ENCODE measurements around the gene PDGFC.

PDGFC gene, protein sequence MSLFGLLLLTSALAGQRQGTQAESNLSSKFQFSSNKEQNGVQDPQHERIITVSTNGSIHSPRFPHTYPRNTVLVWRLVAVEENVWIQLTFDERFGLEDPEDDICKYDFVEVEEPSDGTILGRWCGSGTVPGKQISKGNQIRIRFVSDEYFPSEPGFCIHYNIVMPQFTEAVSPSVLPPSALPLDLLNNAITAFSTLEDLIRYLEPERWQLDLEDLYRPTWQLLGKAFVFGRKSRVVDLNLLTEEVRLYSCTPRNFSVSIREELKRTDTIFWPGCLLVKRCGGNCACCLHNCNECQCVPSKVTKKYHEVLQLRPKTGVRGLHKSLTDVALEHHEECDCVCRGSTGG

DNA sequence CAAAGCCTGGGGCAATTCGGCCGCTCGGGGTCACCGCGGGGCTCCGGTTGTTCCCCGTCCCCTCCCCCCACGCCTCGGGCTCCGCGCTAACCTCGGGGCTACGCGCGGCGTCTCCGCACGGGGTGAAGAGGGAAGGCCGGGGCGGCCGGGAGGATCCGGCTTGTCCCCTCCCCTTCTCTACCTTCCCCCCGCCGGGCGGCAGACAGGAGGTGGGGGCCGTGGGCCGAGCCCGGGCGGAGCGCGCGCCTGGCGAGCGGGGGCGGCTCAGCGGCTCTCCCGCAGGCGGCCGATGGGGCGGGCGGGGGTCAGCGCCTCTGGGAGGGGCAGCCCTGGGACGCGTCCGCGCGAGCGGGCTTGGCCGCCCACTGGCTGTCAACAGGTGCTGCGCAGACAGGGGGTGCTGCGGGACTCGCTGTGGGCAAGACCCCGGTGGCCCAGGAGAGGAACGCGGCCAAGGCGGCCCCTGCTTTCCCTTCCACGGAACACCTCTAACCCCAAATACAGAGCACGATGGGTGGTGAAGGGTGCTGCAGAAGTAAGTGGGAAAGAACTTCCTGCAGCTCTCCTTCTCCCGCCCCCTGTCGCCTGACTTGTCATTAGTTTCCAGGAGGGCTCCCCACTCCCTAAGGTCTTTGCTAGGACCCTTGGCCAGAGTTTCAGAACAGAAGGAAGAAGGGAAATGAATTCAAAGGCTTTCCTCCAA, at the start of gene PDGFC:
Gene PDGFC, minus strand, starts transcription at position 124 of the 703 bp plus-strand sequence. CDS start 896 bp downstream, outside the sequence.
- no peaks in the 10 kb centered on the region for H3K27me3 ChIP-seq (ENCODE audit: control insufficient read depth in 5 of 5, insufficient read depth in 4 of 5, low read length in 5 of 5)
- H3K4me3 ChIP-seq (ENCODE audit: low read depth in 1 of 5, low read length in 5 of 5), result peak within 1 kb of the TSS; percentile 79 to 97 (median 92)
- H3K9ac ChIP-seq (ENCODE audit: low read length in 5 of 5), result peak within 1 kb of the TSS; percentile 82 to 92 (median 87)
- H3K9me3 ChIP-seq (ENCODE audit: control insufficient read depth in 5 of 5, low read length in 5 of 5), result no peaks in the 10 kb centered on the region
- peaks cover 6 to 43% (median 39%) of the 10 kb centered on the region in 5 donors for H3K4me1 ChIP-seq (ENCODE audit: control insufficient read depth in 5 of 5, insufficient read depth in 5 of 5, low read length in 5 of 5)
- H3K27ac ChIP-seq (ENCODE audit: low read depth, low read length), result peak within 1 kb of the TSS; percentile 91
- H3K36me3 ChIP-seq (ENCODE audit: control insufficient read depth in 5 of 5, insufficient read depth in 5 of 5, low read length in 5 of 5), result no peaks in the 10 kb centered on the region

DNA sequence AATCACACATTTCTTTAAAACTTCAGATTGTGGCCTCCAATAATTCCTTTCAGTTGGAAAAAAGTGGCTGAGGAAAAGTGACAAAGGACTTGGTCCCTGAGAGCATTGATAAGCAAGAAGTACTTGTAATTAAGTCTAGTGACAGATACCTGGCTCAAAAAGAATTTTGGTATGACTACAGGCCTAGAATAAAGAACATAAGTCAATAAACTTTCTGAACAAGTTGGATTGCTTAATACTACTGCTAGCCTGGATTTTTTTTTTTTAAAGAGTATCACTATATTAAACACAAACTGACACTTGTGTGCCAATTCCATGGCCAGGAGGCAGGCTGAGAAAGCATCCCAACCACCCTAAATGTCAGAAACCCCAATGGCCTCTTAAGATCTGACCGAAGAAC, 49.3 kb upstream of the PDGFC start:
- Histone ChIP-seq H3K4me3 (ENCODE audit: low read depth in 1 of 5, low read length in 5 of 5) (no peak overlapping the region), H3K27me3 (ENCODE audit: control insufficient read depth in 5 of 5, insufficient read depth in 4 of 5, low read length in 5 of 5) (no peaks in the 10 kb centered on the region), H3K4me1 (ENCODE audit: control insufficient read depth in 5 of 5, insufficient read depth in 5 of 5, low read length in 5 of 5) (no peaks in the 10 kb centered on the region), H3K27ac (ENCODE audit: low read depth, low read length) (no peak overlapping the region), H3K9ac (ENCODE audit: low read length in 5 of 5) (no peak overlapping the region), H3K9me3 (ENCODE audit: control insufficient read depth in 5 of 5, low read length in 5 of 5) (no peaks in the 10 kb centered on the region), H3K36me3 (ENCODE audit: control insufficient read depth in 5 of 5, insufficient read depth in 5 of 5, low read length in 5 of 5) (no peaks in the 10 kb centered on the region)

DNA sequence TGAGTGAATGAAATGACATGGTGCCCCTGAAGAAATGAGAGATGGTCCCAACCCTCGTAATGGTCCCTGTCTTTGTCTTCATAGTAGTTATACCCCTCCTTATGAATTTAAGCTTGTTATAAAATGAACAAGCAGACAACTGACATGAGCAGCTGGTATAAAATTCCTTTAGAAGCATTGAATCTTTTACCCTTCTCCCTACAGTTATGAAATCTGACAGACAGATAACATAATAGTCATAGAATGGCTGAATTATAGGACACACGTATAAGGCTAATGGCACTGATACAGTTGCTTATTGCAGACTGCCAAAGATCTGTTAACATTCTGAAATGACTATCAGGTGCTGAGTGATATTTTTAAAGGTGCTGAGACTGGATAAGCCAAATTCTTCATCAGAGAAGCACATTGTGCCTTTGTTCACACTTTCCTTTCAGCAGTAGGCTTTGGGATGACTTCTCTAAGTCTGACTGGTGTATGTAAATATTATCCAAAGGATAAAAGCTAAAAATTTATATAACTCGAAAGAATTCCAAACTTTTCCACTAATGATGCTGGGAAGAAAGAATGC, 47.4 kb upstream of the PDGFC start:
- no peaks in the 10 kb centered on the region for H3K27me3 ChIP-seq (ENCODE audit: control insufficient read depth in 5 of 5, insufficient read depth in 4 of 5, low read length in 5 of 5)
- no peaks in the 10 kb centered on the region for H3K9me3 ChIP-seq (ENCODE audit: control insufficient read depth in 5 of 5, low read length in 5 of 5)
- no peak overlapping the region for H3K27ac ChIP-seq (ENCODE audit: low read depth, low read length)
- no peaks in the 10 kb centered on the region for H3K36me3 ChIP-seq (ENCODE audit: control insufficient read depth in 5 of 5, insufficient read depth in 5 of 5, low read length in 5 of 5)
- H3K9ac ChIP-seq (ENCODE audit: low read length in 5 of 5), result no peak overlapping the region
- H3K4me1 ChIP-seq (ENCODE audit: control insufficient read depth in 5 of 5, insufficient read depth in 5 of 5, low read length in 5 of 5), result peaks cover 0 to 3% (median 0%) of the 10 kb centered on the region in 5 donors
- H3K4me3 ChIP-seq (ENCODE audit: low read depth in 1 of 5, low read length in 5 of 5), result no peak overlapping the region

DNA sequence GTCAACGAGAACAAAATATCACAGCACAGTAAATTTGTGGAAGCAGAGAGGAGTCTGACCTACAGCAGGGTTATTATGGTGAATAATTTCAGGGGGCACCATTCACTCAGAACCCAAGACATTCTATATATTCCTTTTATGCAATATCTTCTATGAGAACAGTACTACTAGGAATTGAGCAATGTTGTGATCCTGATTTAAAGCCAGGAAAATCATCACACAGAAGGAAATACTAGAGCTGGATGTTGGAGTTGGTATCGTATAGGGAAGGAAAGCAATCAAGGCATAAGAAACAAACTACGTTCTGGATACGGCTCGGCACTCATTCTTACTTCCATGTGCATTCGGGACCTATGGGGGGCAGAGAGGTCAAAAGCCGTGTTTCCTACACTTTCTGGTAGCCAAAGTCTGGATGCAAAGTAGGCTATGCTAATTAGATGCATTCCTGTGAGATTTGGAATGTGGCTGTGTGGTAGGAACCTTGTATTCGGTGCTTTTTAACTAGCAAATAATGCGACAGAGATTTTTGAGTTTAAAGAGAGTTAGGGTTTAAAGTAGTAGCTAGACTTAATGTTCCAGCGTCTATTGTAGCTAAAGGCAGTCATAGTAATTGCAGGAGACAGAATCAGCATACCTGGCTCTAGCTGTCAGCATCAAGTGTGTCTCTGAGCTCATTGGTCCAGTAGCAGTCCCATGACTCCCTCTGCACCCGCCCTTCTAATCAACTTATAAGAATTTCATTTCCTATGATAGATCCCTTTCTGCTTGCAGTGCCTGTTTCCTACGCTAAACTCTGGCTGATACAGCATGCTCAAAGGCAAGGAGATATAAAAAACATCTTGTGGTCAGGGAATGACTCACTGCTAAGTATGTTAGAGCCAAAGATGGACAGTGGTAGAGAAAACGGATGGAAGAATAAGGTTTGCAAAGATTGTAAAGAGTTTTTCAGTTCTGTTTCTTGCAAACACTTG, 43.3 kb upstream of the PDGFC start:
- Histone ChIP-seq H3K9me3 (ENCODE audit: control insufficient read depth in 5 of 5, low read length in 5 of 5) (no peaks in the 10 kb centered on the region), H3K4me1 (ENCODE audit: control insufficient read depth in 5 of 5, insufficient read depth in 5 of 5, low read length in 5 of 5) (peaks cover 0 to 3% (median 0%) of the 10 kb centered on the region in 5 donors), H3K36me3 (ENCODE audit: control insufficient read depth in 5 of 5, insufficient read depth in 5 of 5, low read length in 5 of 5) (no peaks in the 10 kb centered on the region), H3K27me3 (ENCODE audit: control insufficient read depth in 5 of 5, insufficient read depth in 4 of 5, low read length in 5 of 5) (no peaks in the 10 kb centered on the region), H3K9ac (ENCODE audit: low read length in 5 of 5) (no peak overlapping the region), H3K27ac (ENCODE audit: low read depth, low read length) (no peak overlapping the region), H3K4me3 (ENCODE audit: low read depth in 1 of 5, low read length in 5 of 5) (no peak overlapping the region)

DNA sequence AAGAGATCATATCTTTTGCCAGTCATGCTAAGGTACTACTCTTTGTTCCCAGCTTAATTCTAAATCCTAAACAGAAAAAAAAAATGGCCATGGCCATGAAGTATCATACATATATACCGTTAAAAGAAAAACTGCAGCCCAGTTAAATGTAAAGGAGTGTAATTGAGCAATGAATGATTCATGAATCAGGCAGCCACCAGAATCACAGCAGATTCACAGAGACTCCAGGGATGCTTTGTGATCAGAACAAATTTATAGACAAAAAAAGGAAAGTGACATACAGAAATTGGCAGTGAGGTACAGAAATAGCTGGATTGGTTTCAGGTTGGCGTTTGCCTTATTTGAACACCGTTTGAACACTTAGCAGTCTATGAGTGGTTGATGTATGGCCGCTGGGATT, 42.1 kb upstream of the PDGFC start:
- H3K4me3 ChIP-seq (ENCODE audit: low read depth in 1 of 5, low read length in 5 of 5), result no peak overlapping the region
- H3K27ac ChIP-seq (ENCODE audit: low read depth, low read length), result no peak overlapping the region
- H3K27me3 ChIP-seq (ENCODE audit: control insufficient read depth in 5 of 5, insufficient read depth in 4 of 5, low read length in 5 of 5), result no peaks in the 10 kb centered on the region
- no peaks in the 10 kb centered on the region for H3K9me3 ChIP-seq (ENCODE audit: control insufficient read depth in 5 of 5, low read length in 5 of 5)
- peaks cover 0 to 3% (median 0%) of the 10 kb centered on the region in 5 donors for H3K4me1 ChIP-seq (ENCODE audit: control insufficient read depth in 5 of 5, insufficient read depth in 5 of 5, low read length in 5 of 5)
- no peak overlapping the region for H3K9ac ChIP-seq (ENCODE audit: low read length in 5 of 5)
- no peaks in the 10 kb centered on the region for H3K36me3 ChIP-seq (ENCODE audit: control insufficient read depth in 5 of 5, insufficient read depth in 5 of 5, low read length in 5 of 5)

DNA sequence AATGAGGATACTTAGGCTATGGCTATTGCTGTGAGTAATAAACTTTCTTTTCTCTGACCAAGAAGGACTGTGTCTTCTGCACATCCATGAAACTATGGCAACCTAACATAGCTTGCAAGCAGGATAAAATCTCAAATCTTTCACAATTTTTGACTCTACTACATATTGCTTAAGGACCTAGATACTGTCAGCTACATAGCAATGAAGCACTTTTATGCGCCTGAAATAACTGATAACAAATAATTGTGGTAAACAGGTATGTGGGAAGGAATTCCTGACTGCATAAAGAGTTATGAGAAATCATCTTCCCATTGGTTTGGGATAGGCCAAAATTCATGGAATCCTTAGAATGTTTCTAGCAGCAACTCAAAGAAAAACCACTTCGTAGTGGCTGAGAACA, 41.2 kb upstream of the PDGFC start:
- Histone ChIP-seq H3K36me3 (ENCODE audit: control insufficient read depth in 5 of 5, insufficient read depth in 5 of 5, low read length in 5 of 5) (no peaks in the 10 kb centered on the region), H3K9ac (ENCODE audit: low read length in 5 of 5) (no peak overlapping the region), H3K27me3 (ENCODE audit: control insufficient read depth in 5 of 5, insufficient read depth in 4 of 5, low read length in 5 of 5) (no peaks in the 10 kb centered on the region), H3K27ac (ENCODE audit: low read depth, low read length) (no peak overlapping the region), H3K4me1 (ENCODE audit: control insufficient read depth in 5 of 5, insufficient read depth in 5 of 5, low read length in 5 of 5) (peaks cover 0 to 3% (median 0%) of the 10 kb centered on the region in 5 donors), H3K9me3 (ENCODE audit: control insufficient read depth in 5 of 5, low read length in 5 of 5) (no peaks in the 10 kb centered on the region), H3K4me3 (ENCODE audit: low read depth in 1 of 5, low read length in 5 of 5) (no peak overlapping the region)

DNA sequence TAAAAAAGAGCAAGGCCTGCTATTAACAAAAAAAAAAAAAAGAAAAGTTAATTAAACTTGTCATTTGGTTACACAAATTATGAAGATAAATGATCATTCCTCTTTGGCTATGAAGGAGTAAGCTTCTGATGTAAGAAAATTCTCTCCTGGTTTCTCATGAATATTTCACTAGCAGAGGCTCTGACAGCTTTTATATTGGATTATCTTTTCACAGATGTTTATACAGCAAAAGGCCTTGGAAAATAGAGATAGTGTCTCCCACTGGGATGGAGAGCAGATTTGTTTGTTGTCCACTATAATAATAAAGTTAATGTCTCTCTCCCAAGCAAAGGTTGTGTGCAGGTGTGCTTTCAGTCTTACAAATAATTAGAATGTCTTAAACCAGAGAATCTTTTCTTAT, 40.7 kb upstream of the PDGFC start:
- H3K27me3 ChIP-seq (ENCODE audit: control insufficient read depth in 5 of 5, insufficient read depth in 4 of 5, low read length in 5 of 5), result no peaks in the 10 kb centered on the region
- H3K27ac ChIP-seq (ENCODE audit: low read depth, low read length), result no peak overlapping the region
- H3K9ac ChIP-seq (ENCODE audit: low read length in 5 of 5), result no peak overlapping the region
- no peaks in the 10 kb centered on the region for H3K36me3 ChIP-seq (ENCODE audit: control insufficient read depth in 5 of 5, insufficient read depth in 5 of 5, low read length in 5 of 5)
- peaks cover 0 to 3% (median 0%) of the 10 kb centered on the region in 5 donors for H3K4me1 ChIP-seq (ENCODE audit: control insufficient read depth in 5 of 5, insufficient read depth in 5 of 5, low read length in 5 of 5)
- no peaks in the 10 kb centered on the region for H3K9me3 ChIP-seq (ENCODE audit: control insufficient read depth in 5 of 5, low read length in 5 of 5)
- H3K4me3 ChIP-seq (ENCODE audit: low read depth in 1 of 5, low read length in 5 of 5), result no peak overlapping the region

DNA sequence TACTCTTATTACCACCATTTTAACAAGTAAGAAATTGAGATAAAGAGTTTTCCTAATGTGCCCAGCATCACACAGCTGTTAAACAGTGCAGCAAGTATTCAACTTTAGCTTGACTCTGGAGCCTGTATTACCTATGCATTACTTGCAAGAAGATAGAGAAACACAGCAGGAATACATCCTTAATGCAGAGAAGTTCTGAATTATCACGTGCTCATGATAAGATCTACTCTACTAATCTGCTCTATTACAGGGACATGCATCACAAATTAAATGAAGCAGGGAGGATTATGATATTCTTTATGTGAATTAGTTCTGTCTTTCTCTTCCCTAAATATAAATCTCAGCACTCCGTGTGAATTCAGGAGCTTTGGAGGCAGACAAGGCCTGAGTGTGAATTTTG, 39.0 kb upstream of the PDGFC start:
- no peak overlapping the region for H3K9ac ChIP-seq (ENCODE audit: low read length in 5 of 5)
- H3K36me3 ChIP-seq (ENCODE audit: control insufficient read depth in 5 of 5, insufficient read depth in 5 of 5, low read length in 5 of 5), result no peaks in the 10 kb centered on the region
- H3K4me3 ChIP-seq (ENCODE audit: low read depth in 1 of 5, low read length in 5 of 5), result no peak overlapping the region
- H3K9me3 ChIP-seq (ENCODE audit: control insufficient read depth in 5 of 5, low read length in 5 of 5), result no peaks in the 10 kb centered on the region
- peaks cover 0 to 4% (median 0%) of the 10 kb centered on the region in 5 donors for H3K4me1 ChIP-seq (ENCODE audit: control insufficient read depth in 5 of 5, insufficient read depth in 5 of 5, low read length in 5 of 5)
- no peaks in the 10 kb centered on the region for H3K27me3 ChIP-seq (ENCODE audit: control insufficient read depth in 5 of 5, insufficient read depth in 4 of 5, low read length in 5 of 5)
- no peak overlapping the region for H3K27ac ChIP-seq (ENCODE audit: low read depth, low read length)

DNA sequence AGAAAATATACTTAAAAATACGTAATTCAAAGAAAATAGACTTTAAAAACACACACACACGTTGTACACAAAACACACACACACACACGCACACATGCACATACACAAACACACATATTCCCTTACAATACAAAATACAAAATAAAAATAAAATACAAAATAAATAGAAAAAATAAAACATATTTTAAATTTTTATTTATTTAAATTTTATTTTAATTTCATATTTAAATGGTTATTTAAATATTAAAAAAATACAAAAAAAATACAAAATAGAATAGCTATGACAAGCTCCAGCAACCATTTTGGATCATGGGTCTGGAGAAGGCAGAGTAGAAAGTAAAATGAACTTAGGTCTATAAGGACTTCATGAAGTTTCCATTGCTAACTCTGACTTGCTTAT, 34.2 kb upstream of the PDGFC start:
- Histone ChIP-seq H3K27ac (ENCODE audit: low read depth, low read length) (no peak overlapping the region), H3K9ac (ENCODE audit: low read length in 5 of 5) (no peak overlapping the region), H3K27me3 (ENCODE audit: control insufficient read depth in 5 of 5, insufficient read depth in 4 of 5, low read length in 5 of 5) (no peaks in the 10 kb centered on the region), H3K4me3 (ENCODE audit: low read depth in 1 of 5, low read length in 5 of 5) (no peak overlapping the region), H3K4me1 (ENCODE audit: control insufficient read depth in 5 of 5, insufficient read depth in 5 of 5, low read length in 5 of 5) (peaks cover 0 to 14% (median 13%) of the 10 kb centered on the region in 5 donors), H3K9me3 (ENCODE audit: control insufficient read depth in 5 of 5, low read length in 5 of 5) (no peaks in the 10 kb centered on the region), H3K36me3 (ENCODE audit: control insufficient read depth in 5 of 5, insufficient read depth in 5 of 5, low read length in 5 of 5) (no peaks in the 10 kb centered on the region)

Measured in subcutaneous abdominal adipose tissue (tissue), 5 donors.